Neutrophil (primary cell): ENCODE results near the gene GLRX2.

Experiments used
- H3K27ac ChIP-seq: fragments of 200-600 bp; sonication (generic); 2 replicates; pipeline ENCODE4 v1.5.1; 2016; ENCODE audit warnings: mild to moderate bottlenecking, moderate library complexity
- H3K27me3 ChIP-seq: fragments of 200-600 bp; sonication (generic); 2 replicates; pipeline ENCODE4 v1.6.0; 2016; ENCODE audit warnings: mild to moderate bottlenecking
- H3K36me3 ChIP-seq: fragments of 200-600 bp; sonication (generic); 2 replicates; pipeline ENCODE4 v1.5.1; 2017
- H3K4me1 ChIP-seq, 2 experiments: fragments of 200-600 bp in 1 of 2; sonication (generic) in 1 of 2; 1 replicate in 1 of 2; 2 replicates in 1 of 2; pipeline versions ENCODE4 v1.5.1 to v1.6.1; 2013 to 2016; ENCODE audit warnings: low read depth in 1 of 2, low read length in 1 of 2, mild to moderate bottlenecking in 1 of 2, moderate library complexity in 1 of 2; ENCODE audit not compliant: control insufficient read depth in 1 of 2, insufficient read depth in 1 of 2
- H3K4me3 ChIP-seq, 2 experiments: fragments of 200-600 bp in 1 of 2; sonication (generic) in 1 of 2; 1 replicate in 1 of 2; 2 replicates in 1 of 2; pipeline ENCODE4 v1.5.1; 2013 to 2016; ENCODE audit warnings: low read depth in 1 of 2, low read length in 1 of 2, mild to moderate bottlenecking in 1 of 2, moderate library complexity in 1 of 2
- H3K9me3 ChIP-seq: fragments of 200-600 bp; sonication (generic); 2 replicates; pipeline ENCODE4 v1.5.1; 2016
- TF ChIP-seq, protein P1 (sequence below): fragments of 200-600 bp; sonication (generic); IDR thresholded peaks from 2 replicates; pipeline ENCODE4 v1.5.1; 2016; ENCODE audit warnings: antibody characterized with exemption

Gene GLRX2

GRCh38 chr1:193141804-193142203 lies 36.6 kb upstream of the GLRX2 start:
- Histone ChIP-seq H3K9me3 (no peaks in the 10 kb centered on the region), H3K27me3 (no peaks in the 10 kb centered on the region), H3K4me3 (no peak overlapping the region), H3K36me3 (peaks cover 72% of the 10 kb centered on the region), H3K27ac (no peak overlapping the region), H3K4me1 (no peaks in the 10 kb centered on the region)
- TF ChIP-seq, protein P1, sequence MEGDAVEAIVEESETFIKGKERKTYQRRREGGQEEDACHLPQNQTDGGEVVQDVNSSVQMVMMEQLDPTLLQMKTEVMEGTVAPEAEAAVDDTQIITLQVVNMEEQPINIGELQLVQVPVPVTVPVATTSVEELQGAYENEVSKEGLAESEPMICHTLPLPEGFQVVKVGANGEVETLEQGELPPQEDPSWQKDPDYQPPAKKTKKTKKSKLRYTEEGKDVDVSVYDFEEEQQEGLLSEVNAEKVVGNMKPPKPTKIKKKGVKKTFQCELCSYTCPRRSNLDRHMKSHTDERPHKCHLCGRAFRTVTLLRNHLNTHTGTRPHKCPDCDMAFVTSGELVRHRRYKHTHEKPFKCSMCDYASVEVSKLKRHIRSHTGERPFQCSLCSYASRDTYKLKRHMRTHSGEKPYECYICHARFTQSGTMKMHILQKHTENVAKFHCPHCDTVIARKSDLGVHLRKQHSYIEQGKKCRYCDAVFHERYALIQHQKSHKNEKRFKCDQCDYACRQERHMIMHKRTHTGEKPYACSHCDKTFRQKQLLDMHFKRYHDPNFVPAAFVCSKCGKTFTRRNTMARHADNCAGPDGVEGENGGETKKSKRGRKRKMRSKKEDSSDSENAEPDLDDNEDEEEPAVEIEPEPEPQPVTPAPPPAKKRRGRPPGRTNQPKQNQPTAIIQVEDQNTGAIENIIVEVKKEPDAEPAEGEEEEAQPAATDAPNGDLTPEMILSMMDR, result no peak

DNA sequence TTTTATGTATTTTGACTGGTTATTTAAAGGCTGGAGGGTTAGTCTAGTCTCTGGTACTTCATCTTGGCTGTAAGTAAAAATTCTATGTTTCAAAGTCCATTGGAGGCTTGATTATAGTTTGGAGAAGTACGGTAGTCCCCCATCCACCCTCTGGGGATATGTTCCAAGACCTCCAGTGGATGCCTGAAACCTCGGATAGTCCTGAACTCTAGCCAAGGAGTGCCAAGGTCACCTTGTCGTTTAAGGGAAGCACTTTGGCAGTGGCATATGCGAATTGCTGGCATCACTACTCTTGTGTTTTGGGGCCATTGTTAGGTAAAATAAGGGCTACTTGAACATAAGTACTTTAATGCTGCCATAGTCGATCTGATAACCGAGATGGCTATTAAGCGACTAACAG lies 35.0 kb upstream of the GLRX2 start:
- H3K4me1 ChIP-seq, result no peaks in the 10 kb centered on the region
- no peaks in the 10 kb centered on the region for H3K27me3 ChIP-seq
- no peak overlapping the region for H3K4me3 ChIP-seq
- H3K9me3 ChIP-seq, result no peaks in the 10 kb centered on the region
- TF ChIP-seq, protein P1, result no peak
- peaks cover 73% of the 10 kb centered on the region for H3K36me3 ChIP-seq
- H3K27ac ChIP-seq, result no peak overlapping the region

DNA sequence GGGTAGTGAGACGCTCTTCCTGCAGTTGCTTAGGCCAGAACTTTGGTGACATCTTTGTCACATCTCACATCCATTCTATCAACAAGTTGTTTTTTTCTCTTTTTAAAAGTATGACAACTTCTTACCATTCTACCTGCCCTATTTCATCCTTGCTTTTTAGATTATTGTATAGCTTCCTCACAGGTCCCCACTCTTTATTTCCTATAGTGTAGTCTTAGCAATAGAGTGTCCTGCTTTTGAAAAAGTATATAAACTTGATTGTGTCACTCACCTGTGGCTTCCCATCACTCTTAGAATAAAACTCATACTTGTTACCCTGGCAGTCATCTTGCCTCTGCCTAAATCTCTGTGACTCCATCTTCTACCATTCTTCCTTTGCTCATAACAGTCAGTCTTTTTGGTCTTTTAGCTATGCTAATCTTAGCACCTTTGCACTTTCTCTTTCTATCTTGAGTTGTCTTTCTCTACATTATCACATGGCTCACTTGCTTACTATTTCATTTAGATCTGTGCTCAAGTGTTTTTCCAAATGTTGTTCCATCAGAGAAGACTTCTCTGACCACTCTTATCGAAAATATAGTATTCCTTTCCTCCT lies 26.1 kb upstream of the GLRX2 start:
- TF ChIP-seq, protein P1, result no peak
- Histone ChIP-seq H3K4me3 (no peak overlapping the region), H3K27me3 (no peaks in the 10 kb centered on the region), H3K4me1 (peaks cover 0 to 6% of the 10 kb centered on the region in 2 experiments), H3K36me3 (peaks cover 56% of the 10 kb centered on the region), H3K27ac (no peak overlapping the region), H3K9me3 (no peaks in the 10 kb centered on the region)

- Histone ChIP-seq H3K36me3 (peaks cover 35% of the 10 kb centered on the region), H3K4me3 (no peak overlapping the region)
- TF ChIP-seq, protein P1, result no peak
Observed at GRCh38 chr1:193125369-193125768, 20.2 kb upstream of the GLRX2 start.

GRCh38 chr1:193123751-193124150 lies 18.5 kb upstream of the GLRX2 start:
- peaks cover 24% of the 10 kb centered on the region for H3K36me3 ChIP-seq
- TF ChIP-seq, protein P1, result no peak
- H3K27ac ChIP-seq, result no peak overlapping the region
- no peaks in the 10 kb centered on the region for H3K27me3 ChIP-seq
- no peaks in the 10 kb centered on the region for H3K9me3 ChIP-seq
- H3K4me1 ChIP-seq, result peaks cover 26 to 37% of the 10 kb centered on the region in 2 experiments
- H3K4me3 ChIP-seq, result no peak overlapping the region

More at GRCh38 chr1:193125369-193125768, 20.2 kb upstream of the GLRX2 start:
- H3K4me1 ChIP-seq, result peaks cover 26 to 37% of the 10 kb centered on the region in 2 experiments
- H3K27me3 ChIP-seq, result no peaks in the 10 kb centered on the region
- no peaks in the 10 kb centered on the region for H3K9me3 ChIP-seq
- H3K27ac ChIP-seq, result no peak overlapping the region
